HTERT RPE-1 (cell line): ENCODE data around the gene ELP5.

Experiments
- in situ Hi-C: fragments of 300-500 bp; cut with MboI; formaldehyde crosslinking; loops from 4 replicates; pipeline ENCODE4 v1.14.3; 2020; ENCODE audit warnings: low sequenced_read_pairs

Gene ELP5

GRCh38 chr17:7308625-7309433 lies 56.8 kb downstream of the ELP5 start:
- in situ Hi-C loops = no loop called here
